GM21447 (cell line): ENCODE data around the gene KCNK7.

ENCODE experiments used
- ATAC-seq: cut with Tn5 transposase; IDR thresholded peaks from one replicate; pipeline ENCODE4 v1.9.1; 2021; ENCODE audit not compliant: unreplicated experiment

KCNK7 gene

GRCh38 chr11:65611758-65612603, 16.4 kb upstream of the KCNK7 start:
- no peak for ATAC-seq

- ATAC-seq, result no peak
Observed at GRCh38 chr11:65611028-65611757, 15.6 kb upstream of the KCNK7 start.

- no peak for ATAC-seq
Observed at GRCh38 chr11:65610404-65610803, 14.8 kb upstream of the KCNK7 start.

- no peak for ATAC-seq
Observed at GRCh38 chr11:65609665-65610064, 14.1 kb upstream of the KCNK7 start.

GRCh38 chr11:65609229-65609628, 13.6 kb upstream of the KCNK7 start:
- no peak for ATAC-seq

- no peak for ATAC-seq
Observed at GRCh38 chr11:65607614-65608426, 12.2 kb upstream of the KCNK7 start.

GRCh38 chr11:65606876-65607613, 11.4 kb upstream of the KCNK7 start:
- no peak for ATAC-seq

GRCh38 chr11:65604258-65604657, 8.7 kb upstream of the KCNK7 start:
- ATAC-seq, result no peak

GRCh38 chr11:65599955-65600246, 4.3 kb upstream of the KCNK7 start:
- ATAC-seq, result no peak

- no peak for ATAC-seq
Observed at GRCh38 chr11:65599216-65599954, 3.8 kb upstream of the KCNK7 start.

- ATAC-seq, result no peak
Observed at GRCh38 chr11:65598258-65598699, 2.7 kb upstream of the KCNK7 start.

- no peak for ATAC-seq
Observed at GRCh38 chr11:65596520-65596919, 920 bp upstream of the KCNK7 start.

GRCh38 chr11:65595131-65595530, 469 bp downstream of the KCNK7 start:
- ATAC-seq, result no peak

GRCh38 chr11:65593518-65594414, 1.8 kb downstream of the KCNK7 start:
- no peak for ATAC-seq

GRCh38 chr11:65592858-65593517, 2.6 kb downstream of the KCNK7 start:
- no peak for ATAC-seq

- no peak for ATAC-seq
Observed at GRCh38 chr11:65591939-65592857, 3.4 kb downstream of the KCNK7 start.

GRCh38 chr11:65590240-65590738, 5.3 kb downstream of the KCNK7 start:
- no peak for ATAC-seq
